ENCODE results near the gene CYP27B1. TPM values are rescaled to one million over a fixed set of nuclear protein-coding genes. Genes with fewer than 3 reads are reported as not detected.

Gene CYP27B1
- total RNA-seq, 4 donors from 2014 or later: not detected

- in situ Hi-C loops (cut with MboI; ENCODE audit: low sequenced_read_pairs in 4 of 4) (loop anchor here in 1 of 4 donors (10.0 kb wide), 1 partner anchor 105 kb away; no protein-coding TSS in a partner anchor), intact Hi-C loops (cut with DNase I; ENCODE audit: low total_unique reads) (no loop called here)
- no peak for TF ChIP-seq POLR2A (IDR thresholded peaks at IDR 0.05)
- no peak for TF ChIP-seq CTCF (IDR thresholded peaks at IDR 0.05 in 4 of 5, conservative IDR thresholded peaks at IDR 0.05 in 1 of 5)
- Histone ChIP-seq H3K4me3 (no peak overlapping the region), H3K4me1 (peaks cover 1 to 2% of the 10 kb centered on the region in 2 donors), H3K27me3 (no peaks in the 10 kb centered on the region), H3K27ac (no peak overlapping the region), H3K36me3 (peaks cover 0 to 81% of the 10 kb centered on the region in 2 donors), H3K9me3 (no peaks in the 10 kb centered on the region)
- DNase-seq (no peak), ATAC-seq (no peak)
Observed at GRCh38 chr12:57809425-57809824, 42.5 kb upstream of the CYP27B1 start.

GRCh38 chr12:57808351-57808750, 41.5 kb upstream of the CYP27B1 start:
- H3K36me3 ChIP-seq: peaks cover 0 to 90% of the 10 kb centered on the region in 2 donors
- H3K4me3 ChIP-seq: no peak overlapping the region
- TF ChIP-seq CTCF (IDR thresholded peaks at IDR 0.05 in 4 of 5, conservative IDR thresholded peaks at IDR 0.05 in 1 of 5): no peak
- TF ChIP-seq POLR2A (IDR thresholded peaks at IDR 0.05): no peak
- in situ Hi-C loops (cut with MboI; ENCODE audit: low sequenced_read_pairs in 4 of 4) (loop anchor here in 1 of 4 donors (10.0 kb wide), 1 partner anchor 106 kb away; no protein-coding TSS in a partner anchor), intact Hi-C loops (cut with DNase I; ENCODE audit: low total_unique reads) (no loop called here)
- no peaks in the 10 kb centered on the region for H3K9me3 ChIP-seq
- no peak overlapping the region for H3K27ac ChIP-seq
- no peak for DNase-seq
- H3K4me1 ChIP-seq: peaks cover 0 to 3% of the 10 kb centered on the region in 2 donors
- ATAC-seq: no peak
- H3K27me3 ChIP-seq: no peaks in the 10 kb centered on the region

DNA sequence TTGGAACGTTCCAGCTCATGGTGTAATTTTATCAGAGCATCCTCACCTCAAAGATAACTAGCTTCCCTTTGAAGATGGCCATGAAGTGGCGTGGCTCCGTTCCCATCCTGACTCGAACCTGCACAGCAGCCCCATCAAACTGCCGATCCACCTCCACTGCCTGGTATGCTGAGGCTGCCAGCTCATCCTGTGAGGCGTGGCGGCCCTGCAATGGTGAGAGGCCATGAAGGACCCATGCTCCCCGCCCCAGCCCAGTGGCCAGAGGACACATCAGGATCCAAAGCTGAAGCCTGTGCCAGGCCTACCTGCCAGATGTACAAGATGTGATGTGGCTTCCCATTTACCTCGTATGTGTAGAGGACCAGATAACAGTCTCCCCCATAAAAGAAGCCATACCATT, 40.4 kb upstream of the CYP27B1 start:
- H3K4me3 ChIP-seq: no peak overlapping the region
- in situ Hi-C loops (cut with MboI; ENCODE audit: low sequenced_read_pairs in 4 of 4): loop anchor here in 1 of 4 donors (10.0 kb wide), 1 partner anchor 108 kb away; no protein-coding TSS in a partner anchor
- no peak overlapping the region for H3K27ac ChIP-seq
- no peaks in the 10 kb centered on the region for H3K9me3 ChIP-seq
- ATAC-seq (no peak), DNase-seq (no peak)
- peaks cover 0 to 4% of the 10 kb centered on the region in 2 donors for H3K4me1 ChIP-seq
- no peaks in the 10 kb centered on the region for H3K27me3 ChIP-seq
- intact Hi-C loops (cut with DNase I; ENCODE audit: low total_unique reads): no loop called here
- TF ChIP-seq CTCF (IDR thresholded peaks at IDR 0.05 in 4 of 5, conservative IDR thresholded peaks at IDR 0.05 in 1 of 5): no peak
- no peak for TF ChIP-seq POLR2A (IDR thresholded peaks at IDR 0.05)
- H3K36me3 ChIP-seq: peaks cover 0 to 94% of the 10 kb centered on the region in 2 donors

DNA sequence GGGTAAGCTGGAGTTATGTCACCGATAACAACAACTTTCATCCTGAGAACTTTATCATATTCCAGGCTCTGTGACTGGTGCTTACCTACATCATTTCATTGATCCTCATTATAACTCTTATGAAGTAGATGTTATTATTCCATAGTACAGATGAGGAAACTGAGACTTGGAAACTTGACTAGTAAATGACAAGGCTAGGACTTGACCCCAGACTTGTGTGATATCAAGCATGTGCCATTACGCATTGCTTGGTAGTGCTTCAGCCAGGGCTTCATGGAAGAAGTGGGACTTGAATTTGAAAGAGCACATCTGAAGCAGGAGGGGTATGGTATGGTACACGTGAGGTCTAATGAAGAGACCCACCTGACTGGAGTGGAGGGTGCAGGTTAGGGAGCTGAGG, 39.8 kb upstream of the CYP27B1 start:
- H3K27ac ChIP-seq: no peak overlapping the region
- H3K27me3 ChIP-seq: no peaks in the 10 kb centered on the region
- H3K9me3 ChIP-seq: no peaks in the 10 kb centered on the region
- no peak for DNase-seq
- in situ Hi-C loops (cut with MboI; ENCODE audit: low sequenced_read_pairs in 4 of 4): loop anchor here in 1 of 4 donors (10.0 kb wide), 1 partner anchor 108 kb away; no protein-coding TSS in a partner anchor
- H3K4me1 ChIP-seq: peaks cover 0 to 4% of the 10 kb centered on the region in 2 donors
- TF ChIP-seq CTCF (IDR thresholded peaks at IDR 0.05 in 4 of 5, conservative IDR thresholded peaks at IDR 0.05 in 1 of 5) (no peak), POLR2A (IDR thresholded peaks at IDR 0.05) (no peak)
- H3K4me3 ChIP-seq: no peak overlapping the region
- ATAC-seq: no peak
- peaks cover 0 to 94% of the 10 kb centered on the region in 2 donors for H3K36me3 ChIP-seq
- intact Hi-C loops (cut with DNase I; ENCODE audit: low total_unique reads): no loop called here

All from gastrocnemius medialis (tissue), 4 donors.